ENCODE measurements around the gene TTLL11.
"Not testable (repeated sequence)": the region's sequence is repeated elsewhere in the genome, so short reads cannot be mapped to it uniquely, and the experiment has no call there.

The TTLL11 gene

GRCh38 chr9:122125158-122125508, 32.0 kb upstream of the TTLL11 start:
- peak; percentile 72 for DNase-seq (ENCODE audit: low read depth, low spot score)

DNA sequence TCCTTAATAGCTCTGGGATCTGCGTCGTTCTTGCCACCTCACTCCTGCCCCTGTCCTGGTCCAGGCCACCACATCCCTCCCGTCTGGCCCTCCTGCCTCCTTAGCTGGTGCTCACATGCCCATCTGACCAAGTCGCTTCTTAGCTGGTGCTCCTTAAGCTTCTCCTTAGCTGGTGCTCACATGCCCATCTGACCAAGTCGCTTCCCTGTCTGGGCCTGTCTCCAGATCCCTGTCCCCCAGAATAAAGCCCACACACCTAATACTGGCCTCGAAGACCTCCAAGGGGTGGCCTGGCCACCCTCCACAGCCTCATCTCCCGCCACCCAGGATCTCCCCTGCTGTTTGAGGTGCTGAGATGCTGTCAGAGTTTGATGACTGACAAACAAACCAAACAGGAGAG, 31.4 kb upstream of the TTLL11 start:
- no peak for DNase-seq (ENCODE audit: low read depth, low spot score)

GRCh38 chr9:122124048-122124447, 30.9 kb upstream of the TTLL11 start:
- DNase-seq (ENCODE audit: low read depth, low spot score), result no peak

DNA sequence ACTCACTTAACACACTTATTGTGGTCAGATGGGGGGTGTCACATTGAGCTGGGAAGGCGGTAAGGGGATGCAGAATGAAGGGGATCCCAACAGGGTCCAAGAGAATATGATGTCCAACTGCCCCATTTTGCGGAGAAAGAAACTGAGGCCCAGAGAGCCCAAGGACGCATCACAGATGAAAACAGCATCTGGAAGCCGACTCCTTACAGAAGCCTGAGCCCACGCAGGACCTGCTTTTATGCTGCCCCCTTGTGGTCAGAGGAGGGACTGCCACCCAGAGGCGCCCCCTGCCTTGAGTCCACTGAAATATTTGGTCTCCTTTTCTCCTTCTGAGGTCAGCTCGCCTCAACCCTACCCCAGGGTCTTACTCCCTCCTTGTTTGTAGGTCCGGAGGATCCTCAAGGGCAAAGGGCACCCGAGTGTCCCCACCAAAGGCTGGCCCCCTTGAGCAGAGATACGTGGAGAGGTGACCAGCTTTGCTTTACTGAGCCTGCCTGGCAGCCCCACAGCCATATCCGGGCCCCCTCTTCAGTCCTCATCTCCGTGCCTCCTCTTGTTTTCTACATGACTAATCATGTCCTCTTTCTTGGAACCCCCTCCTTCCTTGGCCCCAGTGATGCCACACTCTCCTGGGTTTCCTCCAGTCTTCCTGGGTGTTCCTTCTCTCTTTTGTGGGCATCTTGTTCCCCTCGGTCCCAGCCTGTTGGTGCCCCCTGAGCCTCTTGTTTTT, 30.0 kb upstream of the TTLL11 start:
- peak; percentile 44 for DNase-seq (ENCODE audit: low read depth, low spot score)

GRCh38 chr9:122122468-122122867, 29.4 kb upstream of the TTLL11 start:
- DNase-seq (ENCODE audit: low read depth, low spot score), result no peak

GRCh38 chr9:122121931-122122330, 28.8 kb upstream of the TTLL11 start:
- no peak for DNase-seq (ENCODE audit: low read depth, low spot score)

DNA sequence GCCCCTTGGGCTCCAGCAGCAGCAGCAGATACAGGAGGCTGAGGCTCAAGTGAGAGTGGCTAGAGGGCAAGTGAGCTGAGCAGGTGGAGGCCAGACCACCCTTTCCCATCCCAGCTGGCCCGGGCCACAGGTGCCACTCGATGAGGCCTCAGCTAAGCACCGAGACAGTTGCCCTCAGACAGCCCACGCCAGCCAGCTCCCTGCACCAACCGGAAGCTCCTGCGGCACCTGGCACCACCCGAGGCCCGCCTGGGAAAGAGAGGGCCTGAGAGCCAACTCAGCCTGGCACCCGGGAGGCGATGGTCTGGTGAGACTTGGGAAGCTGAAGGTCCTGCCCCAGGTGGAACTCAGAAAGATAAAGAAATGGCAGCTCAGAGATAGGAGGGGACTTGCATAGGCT, 28.3 kb upstream of the TTLL11 start:
- no peak for DNase-seq (ENCODE audit: low read depth, low spot score)

DNA sequence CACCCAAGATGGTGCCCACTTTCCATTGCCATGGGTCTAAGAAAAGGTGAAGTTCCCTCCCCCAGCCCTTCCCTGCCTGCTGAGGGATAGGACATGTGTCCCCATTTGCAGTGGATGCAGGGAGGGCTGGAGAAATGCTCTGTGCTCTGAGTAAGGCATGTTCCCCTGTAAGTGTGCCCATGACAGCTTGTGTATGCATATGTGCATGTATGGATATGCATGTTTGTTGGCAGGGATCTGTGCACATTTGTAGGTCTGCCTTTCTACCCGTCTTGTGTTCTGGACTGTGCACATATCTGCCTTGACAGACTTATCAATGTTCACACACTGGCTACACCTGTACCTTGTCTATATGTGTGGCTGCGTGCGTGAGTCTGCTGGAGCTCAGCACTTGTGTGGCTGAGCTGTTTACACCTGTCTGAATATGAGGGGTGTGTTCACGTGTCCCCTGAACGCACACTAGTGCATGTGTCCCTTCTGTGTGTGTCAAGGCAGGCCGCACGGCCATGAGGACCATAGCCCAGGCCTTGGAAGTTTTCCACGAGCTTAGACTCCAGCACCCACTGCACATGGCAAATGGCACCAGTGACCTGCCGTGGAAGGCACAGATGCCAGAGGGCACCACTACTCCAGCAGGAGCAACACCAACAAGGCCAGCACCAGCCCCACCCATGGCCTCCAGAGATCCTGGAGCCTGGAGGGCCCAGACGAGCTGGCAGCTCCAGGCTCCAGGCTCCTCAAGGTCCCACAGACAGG, 27.4 kb upstream of the TTLL11 start:
- DNase-seq (ENCODE audit: low read depth, low spot score), result no peak

GRCh38 chr9:122119721-122120120, 26.6 kb upstream of the TTLL11 start:
- no peak for DNase-seq (ENCODE audit: low read depth, low spot score)

DNA sequence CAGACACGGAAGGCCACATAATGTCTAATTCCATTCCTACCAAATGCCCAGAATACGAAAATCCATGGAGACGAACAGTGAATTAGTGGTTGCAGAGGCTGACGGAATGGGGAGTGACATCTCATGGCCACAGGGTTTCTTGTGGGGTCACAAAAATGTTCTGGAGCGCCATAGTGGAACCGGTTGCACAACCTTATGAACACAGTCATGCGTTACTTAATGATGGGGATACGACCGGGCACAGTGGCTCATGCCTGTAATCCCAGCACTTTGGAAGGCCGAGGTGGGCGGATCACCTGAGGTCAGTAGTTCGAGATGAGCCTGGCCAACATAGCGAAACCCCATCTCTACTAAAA, 26.0 kb upstream of the TTLL11 start:
- no peak for DNase-seq (ENCODE audit: low read depth, low spot score)

DNA sequence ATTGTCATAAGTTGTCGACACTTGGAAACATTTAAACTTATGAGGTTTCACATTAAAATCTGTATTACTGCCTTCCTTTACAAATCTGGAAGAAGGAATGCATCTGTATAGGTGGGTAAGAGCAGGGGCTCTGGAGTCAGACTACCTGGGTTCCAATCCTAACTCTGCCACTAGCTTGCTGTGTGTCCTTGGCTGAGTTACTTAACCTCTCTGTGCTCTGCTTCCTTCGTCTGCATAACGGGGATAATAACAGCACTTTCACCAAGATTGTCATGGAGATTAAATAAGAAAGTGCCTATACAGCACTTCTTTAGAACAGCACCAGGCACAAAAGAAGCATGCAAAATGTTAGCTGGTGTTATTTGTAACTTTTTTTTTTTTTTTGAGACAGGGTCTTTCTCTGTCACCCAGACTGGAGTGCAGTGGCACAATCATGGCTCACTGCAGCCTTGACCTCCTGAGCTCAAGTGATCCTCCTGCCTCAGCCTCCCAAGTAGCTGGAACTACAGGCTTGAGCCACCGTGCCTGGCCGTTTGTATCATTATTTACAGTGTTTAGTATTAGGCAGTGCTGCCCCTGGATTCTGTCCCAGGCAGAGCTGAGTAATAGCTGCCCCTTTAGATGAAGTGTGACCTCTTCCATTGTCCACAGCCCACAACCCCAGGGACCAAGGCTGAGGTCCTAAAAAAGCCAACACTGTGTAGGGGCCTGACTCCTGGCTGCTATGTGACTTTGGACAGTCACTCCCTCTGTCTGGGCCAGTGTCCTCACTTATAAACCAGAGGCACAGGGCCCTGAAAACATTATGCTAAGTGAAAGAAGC, 25.4 kb upstream of the TTLL11 start:
- no peak for DNase-seq (ENCODE audit: low read depth, low spot score)

DNA sequence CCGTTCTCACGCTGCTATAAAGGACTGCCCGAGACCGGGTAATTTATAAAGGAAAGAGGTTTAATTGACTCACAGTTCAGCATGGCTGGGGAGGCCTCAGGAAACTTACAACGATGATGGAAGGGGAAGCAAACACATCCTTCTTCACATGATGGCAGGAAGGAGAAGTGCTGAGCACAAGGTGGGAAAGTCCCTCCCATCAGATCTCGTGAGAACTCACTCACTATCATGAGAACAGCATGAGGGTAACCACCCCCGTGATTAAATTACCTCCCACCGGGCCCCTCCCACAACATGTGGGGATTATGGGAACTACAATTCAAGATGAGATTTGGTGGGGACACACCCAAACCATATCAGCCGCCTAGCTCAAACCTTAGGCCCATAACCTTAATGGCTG, 24.1 kb upstream of the TTLL11 start:
- DNase-seq (ENCODE audit: low read depth, low spot score), result not testable (repeated sequence)

- no peak for DNase-seq (ENCODE audit: low read depth, low spot score)
These were observed 23.5 kb upstream of the TTLL11 start for GRCh38 chr9:122116448-122117173.

DNA sequence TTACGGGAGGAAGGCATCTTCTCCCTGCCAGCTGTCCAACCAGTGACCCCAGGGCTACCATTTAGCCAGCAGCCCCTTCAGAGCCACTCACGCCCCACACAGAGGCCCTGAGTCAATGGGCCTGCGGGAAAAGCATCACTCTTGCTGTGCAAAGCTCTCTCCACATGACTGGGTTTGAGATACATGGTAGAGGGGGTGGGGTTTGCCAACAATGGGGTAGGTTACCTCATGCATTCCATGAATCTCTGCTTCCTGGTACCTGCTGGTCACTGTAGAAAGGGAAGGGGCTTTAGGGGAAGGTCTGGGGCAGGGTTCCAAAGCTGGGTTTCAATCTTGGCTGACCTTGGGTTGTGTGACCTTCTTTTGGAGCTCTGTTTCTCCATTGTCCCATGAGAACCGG, 22.9 kb upstream of the TTLL11 start:
- DNase-seq (ENCODE audit: low read depth, low spot score), result no peak

DNA sequence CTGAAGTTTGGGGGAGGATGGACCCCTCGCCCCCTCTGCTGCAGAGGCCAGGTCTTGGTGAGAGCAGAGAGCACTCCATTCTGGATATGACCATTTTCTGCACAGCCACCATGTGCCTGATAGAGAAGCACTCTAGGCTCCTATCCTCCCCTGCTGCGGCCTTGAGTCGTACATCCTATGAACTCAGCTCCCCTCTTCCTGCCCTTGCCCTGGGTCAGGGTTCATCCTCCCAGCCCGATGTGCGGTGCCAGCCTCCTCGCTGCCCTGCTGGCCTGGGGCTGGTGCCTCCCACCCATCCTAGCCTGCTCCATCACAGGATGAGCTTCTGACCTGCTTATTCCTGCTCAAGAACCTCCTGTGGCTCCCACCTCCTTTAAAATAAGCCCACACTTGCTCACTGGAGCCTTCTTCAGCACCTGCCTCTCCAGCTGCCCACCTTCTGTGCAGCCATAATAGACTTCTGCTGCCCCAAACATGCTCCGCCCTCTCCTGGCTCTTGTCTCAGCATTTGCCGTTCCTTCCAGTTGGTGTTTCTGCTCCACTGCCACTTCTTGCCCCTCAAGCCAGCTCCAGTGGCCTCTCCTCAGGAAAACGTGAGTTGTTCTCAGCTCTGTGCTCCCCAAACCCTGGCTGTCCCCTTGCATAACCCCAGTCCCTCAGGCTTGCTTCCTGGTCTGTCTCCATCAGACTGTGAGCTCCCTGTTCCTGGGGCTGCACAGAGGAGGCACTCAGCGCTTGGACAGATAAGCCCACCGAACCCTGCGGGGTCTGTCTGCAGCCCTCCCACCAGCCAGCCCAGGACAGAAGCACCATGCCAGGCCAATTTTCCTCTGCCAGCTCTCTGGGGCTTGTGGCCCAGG, 22.3 kb upstream of the TTLL11 start:
- DNase-seq (ENCODE audit: low read depth, low spot score), result no peak

DNA sequence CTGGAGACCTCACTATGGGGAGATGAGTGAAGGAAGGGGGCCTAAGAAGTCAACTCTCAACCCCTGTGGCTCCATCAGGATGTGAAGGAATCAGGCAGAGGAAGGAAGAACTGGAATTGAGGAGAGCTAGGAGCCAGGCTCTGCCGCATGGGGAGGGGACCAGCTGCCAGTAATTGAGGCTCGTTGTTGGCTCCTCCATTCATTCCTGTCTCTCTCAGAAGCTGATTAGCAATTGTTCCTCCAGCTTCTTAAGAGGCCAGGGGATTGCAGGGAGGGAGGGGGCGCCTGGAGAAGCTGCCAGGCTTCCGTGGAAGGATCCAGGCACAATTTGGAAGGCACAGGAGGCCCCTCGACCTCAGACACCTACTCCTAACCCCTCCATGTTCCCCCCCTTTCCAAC, 20.5 kb upstream of the TTLL11 start:
- DNase-seq (ENCODE audit: low read depth, low spot score), result no peak

GRCh38 chr9:122112238-122112637, 19.1 kb upstream of the TTLL11 start:
- no peak for DNase-seq (ENCODE audit: low read depth, low spot score)

DNA sequence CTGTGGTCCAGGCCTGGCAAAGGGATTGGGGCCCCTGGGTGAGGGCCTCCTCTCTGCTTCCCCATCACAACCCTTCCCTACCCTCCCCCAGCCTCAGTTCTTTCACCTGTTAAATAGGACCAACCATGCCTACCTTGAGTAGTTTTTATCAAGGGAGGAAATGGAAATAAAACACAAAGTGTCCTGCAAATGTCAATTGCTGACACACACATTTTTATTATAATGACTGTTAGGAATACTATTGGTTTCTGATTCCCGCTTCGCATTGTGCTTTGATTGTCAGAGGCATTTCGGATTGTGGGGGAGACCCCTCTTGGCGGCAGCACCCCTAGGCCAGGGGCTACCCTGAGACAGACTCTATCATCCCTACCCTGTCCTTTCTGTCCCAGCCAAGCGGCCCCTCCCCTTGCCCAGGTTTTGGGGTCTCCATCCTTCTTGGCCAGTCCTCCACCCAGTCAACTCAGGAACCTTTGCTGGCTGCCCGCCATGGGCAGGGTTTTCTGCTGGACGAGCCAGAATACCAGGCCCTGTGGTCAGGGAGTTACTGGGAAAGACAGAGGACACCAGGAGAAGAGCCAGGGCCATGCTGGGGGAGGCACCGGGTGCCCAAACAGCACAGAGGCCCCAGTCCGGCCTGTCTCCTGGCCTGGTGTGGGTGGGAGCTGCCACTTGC, 18.4 kb upstream of the TTLL11 start:
- no peak for DNase-seq (ENCODE audit: low read depth, low spot score)

DNA sequence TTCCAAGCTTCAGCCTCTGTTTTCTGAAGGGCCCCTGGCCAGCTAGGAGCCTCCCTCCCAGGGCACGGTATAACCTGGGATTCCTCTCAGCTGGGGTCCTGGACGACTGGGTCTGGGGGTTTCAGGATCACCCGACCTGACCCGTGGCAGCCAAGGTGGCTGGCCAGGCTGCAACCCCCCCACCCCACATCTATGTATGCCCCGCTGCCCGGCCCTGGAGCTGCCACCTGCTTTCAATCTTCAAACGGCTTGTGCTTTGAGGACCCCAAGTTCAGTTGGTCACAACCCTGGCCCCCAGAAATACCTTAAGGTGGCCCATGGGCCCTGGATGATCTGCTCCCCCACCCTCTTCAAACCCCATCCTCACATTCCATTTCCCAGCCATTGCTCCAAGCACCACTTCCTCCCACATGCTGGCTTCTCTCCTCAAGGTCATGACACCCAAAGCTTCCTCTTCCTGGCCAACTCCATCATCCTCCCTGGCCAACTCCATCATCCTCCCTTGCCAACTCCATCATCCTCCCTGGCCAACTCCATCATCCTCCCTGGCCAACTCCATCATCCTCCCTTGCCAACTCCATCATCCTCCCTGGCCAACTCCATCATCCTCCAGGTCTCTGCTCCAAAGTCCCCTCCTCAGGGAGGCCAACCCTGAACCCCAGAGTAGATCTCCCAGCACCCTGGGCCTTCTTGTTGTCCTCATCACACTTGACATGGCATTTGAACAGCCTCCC, 17.2 kb upstream of the TTLL11 start:
- no peak for DNase-seq (ENCODE audit: low read depth, low spot score)
